NCI-H748 (cell line): ENCODE results near the gene FARP1.

Experiments
- DNase-seq: peaks from one replicate; lab custom pipeline; 2025; ENCODE audit not compliant: unreplicated experiment; lab: John Stamatoyannopoulos, UW

FARP1 gene

GRCh38 chr13:98325724-98326123 lies 182.8 kb downstream of the FARP1 start:
- peak; percentile 86 for DNase-seq

- DNase-seq = peak; percentile 80
These were observed 183.4 kb downstream of the FARP1 start for GRCh38 chr13:98326291-98326690.

- DNase-seq = no peak
These were observed 184.7 kb downstream of the FARP1 start for GRCh38 chr13:98327371-98328270.

GRCh38 chr13:98328511-98328910 lies 185.6 kb downstream of the FARP1 start:
- DNase-seq = no peak

- no peak for DNase-seq
These were observed 189.3 kb downstream of the FARP1 start for GRCh38 chr13:98332222-98332621.

GRCh38 chr13:98332691-98333090 lies 189.8 kb downstream of the FARP1 start:
- no peak for DNase-seq

GRCh38 chr13:98333486-98333885 lies 190.6 kb downstream of the FARP1 start:
- no peak for DNase-seq

- DNase-seq = no peak
These were observed 191.8 kb downstream of the FARP1 start for GRCh38 chr13:98334620-98335205.

GRCh38 chr13:98335721-98336120 lies 192.8 kb downstream of the FARP1 start:
- DNase-seq = no peak

GRCh38 chr13:98338310-98338709 lies 195.4 kb downstream of the FARP1 start:
- DNase-seq = no peak

GRCh38 chr13:98339684-98340425 lies 197.0 kb downstream of the FARP1 start:
- no peak for DNase-seq

- DNase-seq = no peak
These were observed 200.1 kb downstream of the FARP1 start for GRCh38 chr13:98342953-98343352.

- no peak for DNase-seq
These were observed 200.6 kb downstream of the FARP1 start for GRCh38 chr13:98343461-98343860.

- no peak for DNase-seq
These were observed 201.5 kb downstream of the FARP1 start for GRCh38 chr13:98344392-98344791.

GRCh38 chr13:98345107-98345935 lies 202.4 kb downstream of the FARP1 start:
- DNase-seq = peak; percentile 11

GRCh38 chr13:98346904-98347636 lies 204.2 kb downstream of the FARP1 start:
- no peak for DNase-seq

- DNase-seq = no peak
These were observed 204.9 kb downstream of the FARP1 start for GRCh38 chr13:98347756-98348155.

GRCh38 chr13:98348466-98349200 lies 205.7 kb downstream of the FARP1 start:
- DNase-seq = no peak

GRCh38 chr13:98349731-98350305 lies 206.9 kb downstream of the FARP1 start:
- DNase-seq = peak; percentile 31
